IMR-90 (cell line): ENCODE measurements around the gene TIAM2. TPM values are rescaled to one million over a fixed set of nuclear protein-coding genes. Genes with fewer than 3 reads are reported as not detected.
A peak's percentile ranks its signal among the peaks of the same experiment; 100 is the strongest.

Experiments
- ATAC-seq: fragments of 200-7000 bp; cut with Tn5 transposase; 2 replicates; pipeline ENCODE4 v1.9.1; 2020; ENCODE audit warnings: low read depth, mild to moderate bottlenecking, moderate library complexity
- BruUV-seq: library from RNA; stranded (reverse); fragments of 400-500 nt; replicated peaks from 2 replicates; lab custom pipeline; 2021; lab: Mats Ljungman, UMichigan
- CTCF ChIA-PET: fragments of 300-600 bp; formaldehyde crosslinking; extraction: SDS; loops from one replicate; lab custom pipeline; 2021; ENCODE audit warnings: antibody characterized with exemption; lab: Yijun Ruan, JAX
- POLR2A ChIA-PET: fragments of 300-600 bp; sonication (Branson Sonifier 250); formaldehyde crosslinking; loops from one replicate; lab custom pipeline; 2022; ENCODE audit warnings: antibody characterized with exemption; ENCODE audit not compliant: unreplicated experiment; lab: Charles Lee
- DNase-seq: peaks from one replicate; pipeline ENCODE4 v3.0.0; 2013
- H2AFZ ChIP-seq: replicated peaks from 2 replicates; pipeline ENCODE3; 2013; ENCODE audit warnings: low read length, mild to moderate bottlenecking; ENCODE audit not compliant: poor library complexity
- H2AK5ac ChIP-seq: 2 replicates; pipeline ENCODE4 v1.6.1; 2013; ENCODE audit warnings: low read depth, low read length, inconsistent platforms
- H2AK9ac ChIP-seq: replicated peaks from 2 replicates; pipeline ENCODE3; 2013; ENCODE audit warnings: mild to moderate bottlenecking, low read depth, low read length, moderate library complexity; ENCODE audit not compliant: poor library complexity
- H2BK120ac ChIP-seq: 2 replicates; pipeline ENCODE4 v1.6.1; 2013; ENCODE audit warnings: low read depth, low read length, inconsistent platforms
- H2BK15ac ChIP-seq: 3 replicates; pipeline ENCODE4 v1.6.1; 2013; ENCODE audit warnings: low read depth, low read length, inconsistent platforms
- H2BK20ac ChIP-seq: 2 replicates; pipeline ENCODE4 v1.6.1; 2013; ENCODE audit warnings: low read depth, mild to moderate bottlenecking, inconsistent platforms, low read length, moderate library complexity
- H2BK5ac ChIP-seq: 2 replicates; pipeline ENCODE4 v1.6.1; 2013; ENCODE audit warnings: mild to moderate bottlenecking, low read depth, low read length, inconsistent platforms; ENCODE audit not compliant: poor library complexity, severe bottlenecking
- H3K14ac ChIP-seq: replicated peaks from 2 replicates; pipeline ENCODE4 v1.6.1; 2013; ENCODE audit warnings: low read depth, low read length, inconsistent platforms
- H3K18ac ChIP-seq: 2 replicates; pipeline ENCODE4 v1.6.1; 2013; ENCODE audit warnings: low read depth, low read length, control low read depth
- H3K23ac ChIP-seq: 2 replicates; pipeline ENCODE4 v1.6.1; 2013; ENCODE audit warnings: low read depth, low read length, inconsistent platforms
- H3K27ac ChIP-seq: 2 replicates; pipeline ENCODE4 v1.5.1; 2013; ENCODE audit warnings: mild to moderate bottlenecking, control low read depth, low read length; ENCODE audit not compliant: insufficient read depth
- H3K27me3 ChIP-seq: 2 replicates; pipeline ENCODE4 v1.6.1; 2013; ENCODE audit warnings: low read length; ENCODE audit not compliant: control insufficient read depth, insufficient read depth
- H3K36me3 ChIP-seq: 2 replicates; pipeline ENCODE4 v1.6.1; 2013; ENCODE audit warnings: low read length, mixed read lengths; ENCODE audit not compliant: control insufficient read depth, insufficient read depth
- H3K4ac ChIP-seq: 2 replicates; pipeline ENCODE4 v1.6.1; 2013; ENCODE audit warnings: low read depth, low read length, inconsistent platforms
- H3K4me1 ChIP-seq: 2 replicates; pipeline ENCODE4 v1.6.1; 2013; ENCODE audit warnings: low read length, mixed read lengths; ENCODE audit not compliant: control insufficient read depth, insufficient read depth
- H3K4me2 ChIP-seq: 2 replicates; pipeline ENCODE4 v1.6.1; 2013; ENCODE audit warnings: low read depth, mild to moderate bottlenecking, control low read depth, low read length, moderate library complexity
- H3K4me3 ChIP-seq: 2 replicates; pipeline ENCODE4 v1.5.1; 2013; ENCODE audit warnings: low read depth, mild to moderate bottlenecking, control low read depth, low read length, moderate library complexity; ENCODE audit not compliant: insufficient read depth
- H3K56ac ChIP-seq: 2 replicates; pipeline ENCODE4 v1.6.1; 2013; ENCODE audit warnings: low read length, inconsistent platforms; ENCODE audit not compliant: insufficient read depth; ENCODE audit errors: extremely low read depth
- H3K79me1 ChIP-seq, 2 experiments: 2 replicates each; pipeline ENCODE4 v1.6.1; 2013; ENCODE audit warnings: low read length in 2 of 2, inconsistent platforms in 1 of 2, low read depth in 1 of 2
- H3K9ac ChIP-seq: 2 replicates; pipeline ENCODE4 v1.6.1; 2013; ENCODE audit warnings: low read depth, low read length, control low read depth
- H3K9me1 ChIP-seq: 2 replicates; pipeline ENCODE4 v1.6.1; 2013; ENCODE audit warnings: low read length, inconsistent platforms; ENCODE audit not compliant: insufficient read depth
- H3K9me3 ChIP-seq: 2 replicates; pipeline ENCODE4 v1.6.1; 2013; ENCODE audit warnings: low read length; ENCODE audit not compliant: control insufficient read depth, insufficient read depth
- H4K20me1 ChIP-seq: 2 replicates; pipeline ENCODE4 v1.6.1; 2013; ENCODE audit warnings: low read length, inconsistent platforms; ENCODE audit not compliant: insufficient read depth
- H4K5ac ChIP-seq: 2 replicates; pipeline ENCODE4 v1.6.1; 2013; ENCODE audit warnings: mild to moderate bottlenecking, low read depth, low read length, control low read depth
- H4K8ac ChIP-seq, 2 experiments: 2 replicates each; pipeline ENCODE4 v1.6.1; 2013; ENCODE audit warnings: low read depth in 2 of 2, low read length in 2 of 2, control low read depth in 1 of 2, inconsistent platforms in 1 of 2
- H4K91ac ChIP-seq: 2 replicates; pipeline ENCODE4 v1.6.1; 2013; ENCODE audit warnings: low read depth, low read length, inconsistent platforms; ENCODE audit not compliant: insufficient read depth
- CEBPB ChIP-seq: IDR thresholded peaks from 2 replicates; pipeline ENCODE4 v1.6.1; 2012; ENCODE audit warnings: low read depth, low read length, improper control_type of control experiment
- CHD1 ChIP-seq: IDR thresholded peaks from 2 replicates; pipeline ENCODE4 v1.6.1; 2012; ENCODE audit warnings: low read depth, low read length, improper control_type of control experiment
- FOS ChIP-seq: fragments of 150-350 bp; IDR thresholded peaks from 2 replicates; pipeline ENCODE4 v1.6.1; 2016; ENCODE audit warnings: low read depth, low read length
- MAZ ChIP-seq: IDR thresholded peaks from 2 replicates; pipeline ENCODE4 v1.6.1; 2012; ENCODE audit warnings: low read depth, mild to moderate bottlenecking, low read length, improper control_type of control experiment, moderate library complexity, borderline replicate concordance
- WGBS, 2 experiments: methylation state at CpG; one replicate each; pipeline versions ENCODE4 v1.1.5 to v1.1.7; 2013; ENCODE audit warnings: missing lambda C conversion rate in 2 of 2; ENCODE audit not compliant: insufficient read length in 1 of 2; ENCODE audit errors: extremely low coverage in 2 of 2; 5-methylcytosine and 5-hydroxymethylcytosine counted together
- dilution Hi-C: fragments of 300-500 bp; cut with HindIII; formaldehyde crosslinking; loops from one replicate; pipeline ENCODE4 v1.14.3; 2018; ENCODE audit warnings: low sequenced_read_pairs; ENCODE audit not compliant: unreplicated experiment
- in situ Hi-C: fragments of 300-500 bp; cut with MboI; formaldehyde crosslinking; loops from 3 replicates; pipeline ENCODE4 v1.14.3; 2019; ENCODE audit warnings: low sequenced_read_pairs, inconsistent platforms, mixed read lengths
- intact Hi-C: fragments of 100-400 bp; cut with micrococcal nuclease; formaldehyde crosslinking; loops from 2 replicates; pipeline ENCODE4 v1.10.0; 2022
- polyA plus RNA-seq, 3 experiments: library from polyadenylated mRNA; depleted of rRNA; stranded (reverse); fragments of >200 nt; gene quantifications; 2 replicates each; pipeline ENCODE4 v1.2.3, GENCODE V29; 2012; ENCODE audit warnings: low replicate concordance in 1 of 3
- total RNA-seq: library from RNA; depleted of rRNA; stranded (reverse); fragments of >200 nt; gene quantifications from 2 replicates; pipeline ENCODE4 v1.2.3, GENCODE V29; 2012
- TF ChIP-seq, protein P1 (sequence below): fragments of 150-350 bp; IDR thresholded peaks from 2 replicates; pipeline ENCODE4 v1.6.1; 2016; ENCODE audit warnings: low read depth, mild to moderate bottlenecking, low read length, moderate library complexity, borderline replicate concordance

Gene TIAM2
- total and polyA plus RNA-seq, 2 of the 4 experiments (the other 2 are of a cell fraction), result 3.1 to 4.7 TPM

DNA sequence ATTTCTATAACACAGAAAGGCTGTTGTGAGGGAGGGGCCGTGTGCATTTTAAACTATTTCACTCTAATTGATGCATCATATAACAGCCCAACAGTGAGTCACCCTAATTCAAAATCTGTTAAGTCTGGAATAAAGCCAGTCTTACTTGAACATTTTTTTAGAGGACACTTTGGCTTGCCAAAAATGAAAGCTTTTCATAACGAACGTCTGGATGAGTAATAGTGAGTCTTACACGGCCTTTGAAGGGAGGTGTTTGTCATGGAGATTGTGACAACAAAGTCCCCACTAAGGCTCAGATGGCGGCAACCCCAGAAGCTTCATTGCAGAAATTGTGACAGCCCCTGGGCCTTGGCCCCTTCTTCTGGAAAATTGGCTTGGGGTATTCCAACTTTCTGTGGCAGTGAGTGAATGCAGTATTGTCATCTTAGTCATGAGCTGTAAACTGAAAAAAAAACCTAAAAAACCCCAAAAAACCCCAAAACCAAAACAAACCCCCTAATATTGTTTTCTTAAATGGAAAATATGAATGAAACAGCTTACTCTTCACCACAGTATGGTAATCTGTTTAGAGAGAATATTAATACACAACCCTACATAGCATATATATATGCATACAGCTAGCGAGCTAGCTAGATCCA is 176.1 kb downstream of the TIAM2 start:
- Histone ChIP-seq H2BK5ac (peak overlapping the region; percentile 18), H4K91ac (peak overlapping the region; percentile 31; the same call in 1 of the 2 replicates), H3K23ac (no peak overlapping the region), H3K14ac (no peak overlapping the region), H3K4me3 (no peak overlapping the region), H3K9me1 (peaks cover 3% of the 10 kb centered on the region; the same call in 1 of the 2 replicates), H3K27me3 (no peaks in the 10 kb centered on the region), H2AK5ac (no peak overlapping the region), H3K4ac (peak overlapping the region; percentile 44; the same call in 1 of the 2 replicates), H3K9ac (no peak overlapping the region), H3K27ac (no peak overlapping the region), H3K79me1 (peaks cover 0 to 6% of the 10 kb centered on the region in 2 experiments; a peak in 1 of 4 replicates), H4K8ac (no peak overlapping the region), H2AFZ (no peak overlapping the region), H3K36me3 (no peaks in the 10 kb centered on the region), H2BK120ac (no peak overlapping the region), H2BK20ac (0 out of 2 replicates have a peak overlapping the region, but pooled peaks have one; percentile 4), H2AK9ac (no peak overlapping the region), H3K4me1 (peaks cover 10% of the 10 kb centered on the region), H3K56ac (no peak overlapping the region), H3K4me2 (peak overlapping the region; percentile 76), H4K5ac (no peak overlapping the region), H2BK15ac (no peak overlapping the region), H4K20me1 (peaks cover 3% of the 10 kb centered on the region; the same call in 1 of the 2 replicates), H3K9me3 (no peaks in the 10 kb centered on the region), H3K18ac (no peak overlapping the region)
- ChIA-PET CTCF (interaction anchor here (0.5 to 3.0 kb wide), 7 partner anchors 54 to 496 kb away, joined by 3 to 10 read pairs (median 3); no protein-coding TSS in a partner anchor), POLR2A (no interaction called here)
- no peak for TF ChIP-seq CHD1
- TF ChIP-seq, protein P1, sequence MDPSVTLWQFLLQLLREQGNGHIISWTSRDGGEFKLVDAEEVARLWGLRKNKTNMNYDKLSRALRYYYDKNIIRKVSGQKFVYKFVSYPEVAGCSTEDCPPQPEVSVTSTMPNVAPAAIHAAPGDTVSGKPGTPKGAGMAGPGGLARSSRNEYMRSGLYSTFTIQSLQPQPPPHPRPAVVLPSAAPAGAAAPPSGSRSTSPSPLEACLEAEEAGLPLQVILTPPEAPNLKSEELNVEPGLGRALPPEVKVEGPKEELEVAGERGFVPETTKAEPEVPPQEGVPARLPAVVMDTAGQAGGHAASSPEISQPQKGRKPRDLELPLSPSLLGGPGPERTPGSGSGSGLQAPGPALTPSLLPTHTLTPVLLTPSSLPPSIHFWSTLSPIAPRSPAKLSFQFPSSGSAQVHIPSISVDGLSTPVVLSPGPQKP, result no peak
- peak; percentile 56; the same call in 1 of the 2 replicates for TF ChIP-seq CEBPB
- no peak for TF ChIP-seq MAZ
- peak; percentile 72 for TF ChIP-seq FOS
- ATAC-seq (peak; percentile 55), DNase-seq (peak; percentile 89)
- intact Hi-C loops (loop anchor here (5.0 kb wide), 2 partner anchors 109 to 159 kb away; no protein-coding TSS in a partner anchor), dilution Hi-C loops (no loop called here), in situ Hi-C loops (loop anchor here (10.0 kb wide), 1 partner anchor 306 kb away; no protein-coding TSS in a partner anchor)
- WGBS, 2 experiments, result no CpG with 5 or more reads among the region's 6 CpGs
- BruUV-seq, result no TSS peak
